HG03196 (cell line): ENCODE measurements around the gene ZNF22.

Experiments
- ATAC-seq: cut with Tn5 transposase; IDR thresholded peaks from one replicate; pipeline ENCODE4 v1.9.1; 2021; ENCODE audit not compliant: unreplicated experiment

The ZNF22 gene

GRCh38 chr10:45000752-45001380 lies at the start of gene ZNF22:
Gene ZNF22, plus strand, starts transcription at chr10:45000923. Its CDS starts 2,446 bp downstream, at chr10:45003369.
- ATAC-seq, result peak; percentile 67

GRCh38 chr10:44951576-44952226 lies 49.0 kb upstream of the ZNF22 start:
- no peak for ATAC-seq

- no peak for ATAC-seq
Observed at GRCh38 chr10:44952779-44953231, 47.9 kb upstream of the ZNF22 start.

GRCh38 chr10:44954042-44954441 lies 46.7 kb upstream of the ZNF22 start:
- ATAC-seq, result no peak

- ATAC-seq, result no peak
Observed at GRCh38 chr10:44954962-44955361, 45.8 kb upstream of the ZNF22 start.

- no peak for ATAC-seq
Observed at GRCh38 chr10:44955413-44956070, 45.2 kb upstream of the ZNF22 start.

GRCh38 chr10:44956226-44956625 lies 44.5 kb upstream of the ZNF22 start:
- ATAC-seq, result no peak

- no peak for ATAC-seq
Observed at GRCh38 chr10:44956717-44957706, 43.7 kb upstream of the ZNF22 start.

GRCh38 chr10:44958196-44958897 lies 42.4 kb upstream of the ZNF22 start:
- ATAC-seq, result no peak

GRCh38 chr10:44958898-44959246 lies 41.9 kb upstream of the ZNF22 start:
- ATAC-seq, result no peak

GRCh38 chr10:44959247-44960087 lies 41.3 kb upstream of the ZNF22 start, which contains the start of gene RASSF4:
Gene RASSF4, plus strand, starts transcription at chr10:44959802. Its CDS starts 10,401 bp downstream, at chr10:44970203.
- peak; percentile 92 for ATAC-seq

- ATAC-seq, result no peak
Observed at GRCh38 chr10:44960088-44960460, 40.6 kb upstream of the ZNF22 start.

GRCh38 chr10:44960482-44961229 lies 40.1 kb upstream of the ZNF22 start:
- ATAC-seq, result no peak

GRCh38 chr10:44961230-44961571 lies 39.5 kb upstream of the ZNF22 start:
- no peak for ATAC-seq

GRCh38 chr10:44961931-44962750 lies 38.6 kb upstream of the ZNF22 start:
- no peak for ATAC-seq

- ATAC-seq, result no peak
Observed at GRCh38 chr10:44962870-44963738, 37.6 kb upstream of the ZNF22 start.
